T-cell (primary cell): ENCODE data around the gene OXCT1. TPM values are rescaled to one million over a fixed set of nuclear protein-coding genes. Genes with fewer than 3 reads are reported as not detected.

ENCODE experiments used
- ATAC-seq, 4 experiments: fragments of 200-7000 bp in 3 of 4; fragments of 150-1000 bp in 1 of 4; cut with Tn5 transposase; replicated peaks in 1 of 4; 1 replicate in 3 of 4; 2 replicates in 1 of 4; pipeline ENCODE4 v1.10.0; 2021; ENCODE audit warnings: moderate library complexity in 3 of 4, mild to moderate bottlenecking in 2 of 4, moderate number of reproducible peaks in 1 of 4
- CTCF ChIA-PET, 2 donors: fragments of 300-600 bp; sonication (Branson Sonifier 250); formaldehyde crosslinking; loops; one replicate each; lab custom pipeline; 2022; ENCODE audit warnings: antibody characterized with exemption in 2 of 2; lab: Charles Lee
- POLR2A ChIA-PET, 2 donors: fragments of 300-600 bp; sonication (Branson Sonifier 250); formaldehyde crosslinking; loops; one replicate each; lab custom pipeline; 2022; ENCODE audit warnings: antibody characterized with exemption in 2 of 2; lab: Charles Lee
- DNase-seq, 35 experiments: peaks; one replicate each; pipeline versions ENCODE4 v3.0.0 to v3.0.0-alpha.2; 2013 to 2023
- H3K27ac ChIP-seq: one replicate; pipeline ENCODE4 v1.5.1; 2013; ENCODE audit warnings: low read length
- H3K27me3 ChIP-seq, 2 experiments: replicated peaks in 1 of 2; 1 replicate in 1 of 2; 2 replicates in 1 of 2; pipeline versions ENCODE4 v1.6.1 to v1.7.0; 2013; ENCODE audit warnings: low read length in 1 of 2, mixed read lengths in 1 of 2; ENCODE audit not compliant: control insufficient read depth in 2 of 2, insufficient read depth in 2 of 2; ENCODE audit errors: extremely low read depth in 1 of 2
- H3K36me3 ChIP-seq, 2 donors: 1 replicate in 1 of 2; 2 replicates in 1 of 2; pipeline versions ENCODE4 v1.6.1 to v1.7.0; 2013; ENCODE audit warnings: low read length in 1 of 2; ENCODE audit not compliant: control insufficient read depth in 2 of 2, insufficient read depth in 1 of 2; ENCODE audit errors: extremely low read depth in 1 of 2
- H3K4me1 ChIP-seq, 2 experiments: 1 replicate in 1 of 2; 2 replicates in 1 of 2; pipeline versions ENCODE4 v1.6.1 to v1.7.0; 2013; ENCODE audit warnings: low read length in 2 of 2, mixed read lengths in 1 of 2; ENCODE audit not compliant: insufficient read depth in 2 of 2, control insufficient read depth in 1 of 2; ENCODE audit errors: extremely low read depth in 1 of 2
- H3K4me3 ChIP-seq, 2 donors: 1 replicate in 1 of 2; 2 replicates in 1 of 2; pipeline versions ENCODE4 v1.5.1 to v1.7.0; 2013; ENCODE audit warnings: mild to moderate bottlenecking in 2 of 2, low read length in 1 of 2, moderate library complexity in 1 of 2; ENCODE audit not compliant: control insufficient read depth in 1 of 2; ENCODE audit errors: extremely low read depth in 1 of 2
- H3K9me3 ChIP-seq: 2 replicates; pipeline ENCODE4 v1.7.0; 2013
- H3K27ac Mint-ChIP-seq, 2 donors: one replicate each; pipeline ENCODE4 v1.8.0; 2020 to 2021; ENCODE audit warnings: mild to moderate bottlenecking in 2 of 2, mixed read lengths in 2 of 2
- H3K27me3 Mint-ChIP-seq, 2 donors: one replicate each; pipeline ENCODE4 v1.8.0; 2021 to 2022; ENCODE audit warnings: mixed read lengths in 2 of 2
- H3K36me3 Mint-ChIP-seq: one replicate; pipeline ENCODE4 v1.8.0; 2021; ENCODE audit warnings: mixed read lengths
- H3K4me1 Mint-ChIP-seq, 3 donors: one replicate each; pipeline ENCODE4 v1.8.0; 2020 to 2022; ENCODE audit warnings: mixed read lengths in 3 of 3, mild to moderate bottlenecking in 1 of 3
- H3K4me3 Mint-ChIP-seq, 3 donors: one replicate each; pipeline ENCODE4 v1.8.0; 2020 to 2022; ENCODE audit warnings: mild to moderate bottlenecking in 3 of 3, mixed read lengths in 3 of 3, moderate library complexity in 3 of 3
- H3K9me3 Mint-ChIP-seq, 3 donors: one replicate each; pipeline ENCODE4 v1.8.0; 2020 to 2022; ENCODE audit warnings: mixed read lengths in 3 of 3
- WGBS: methylation state at CpG from one replicate; pipeline ENCODE4 v1.1.5; 2013; ENCODE audit warnings: missing lambda C conversion rate; ENCODE audit not compliant: insufficient coverage; 5-methylcytosine and 5-hydroxymethylcytosine counted together
- total RNA-seq, 35 experiments: library from RNA in 6 of 35; stranded (reverse) in 6 of 35; fragments of 120-200 nt in 1 of 35; gene quantifications; one replicate each; pipeline versions ENCODE4 v1.2.1 to v1.2.4 and lab custom pipeline; 2013 to 2026

The OXCT1 gene
- total RNA-seq, 5 donors from 2014 or later (not counting 1 experiment from before 2014, with no cell fraction given) = 24.7 to 26.5 (median 26.0) TPM

DNA sequence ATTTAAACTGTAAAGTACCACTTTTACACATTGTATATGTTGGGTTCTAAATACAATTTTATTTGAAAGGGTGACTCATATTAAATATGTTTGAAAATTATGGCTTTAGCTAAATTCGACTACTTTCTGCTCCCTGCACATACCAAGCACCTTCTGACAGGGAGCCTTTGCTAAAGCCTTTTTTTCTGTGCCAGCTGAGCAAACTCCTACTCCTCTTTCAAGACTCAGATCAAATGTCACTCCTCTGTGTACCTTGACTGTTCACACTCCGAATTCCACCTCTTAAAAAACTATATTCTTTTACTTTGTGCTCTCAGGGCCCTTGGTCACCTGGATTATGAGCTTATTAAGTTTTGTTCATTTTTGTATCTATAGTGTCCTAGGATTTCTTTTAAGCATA, 6.5 kb upstream of the OXCT1 start:
- Mint-ChIP-seq H3K4me1 (peaks cover 7 to 10% (median 7%) of the 10 kb centered on the region in 3 donors), H3K9me3 (no peaks in the 10 kb centered on the region), H3K27ac (no peak overlapping the region), H3K36me3 (no peaks in the 10 kb centered on the region), H3K27me3 (peaks cover 10 to 21% of the 10 kb centered on the region in 2 donors), H3K4me3 (no peak overlapping the region)
- no peak for ATAC-seq
- CTCF ChIA-PET = interaction anchor here (0.8 to 1.9 kb wide), 4 partner anchors 12 to 51 kb away, joined by 3 to 5 read pairs (median 3); partner anchors contain the start of gene RIMOC1 (in 1 of the 2)
- Histone ChIP-seq H3K4me1 (no peaks in the 10 kb centered on the region), H3K9me3 (no peaks in the 10 kb centered on the region), H3K4me3 (no peak overlapping the region), H3K27me3 (no peaks in the 10 kb centered on the region), H3K27ac (no peak overlapping the region), H3K36me3 (no peaks in the 10 kb centered on the region)
- POLR2A ChIA-PET = interaction anchor here in 1 of 2 donors (0.9 kb wide), 1 partner anchor 1106 kb away, joined by 4 read pairs; no protein-coding TSS in a partner anchor
- DNase-seq = no peak
- WGBS = no CpG with 5 or more reads among the region's 2 CpGs

DNA sequence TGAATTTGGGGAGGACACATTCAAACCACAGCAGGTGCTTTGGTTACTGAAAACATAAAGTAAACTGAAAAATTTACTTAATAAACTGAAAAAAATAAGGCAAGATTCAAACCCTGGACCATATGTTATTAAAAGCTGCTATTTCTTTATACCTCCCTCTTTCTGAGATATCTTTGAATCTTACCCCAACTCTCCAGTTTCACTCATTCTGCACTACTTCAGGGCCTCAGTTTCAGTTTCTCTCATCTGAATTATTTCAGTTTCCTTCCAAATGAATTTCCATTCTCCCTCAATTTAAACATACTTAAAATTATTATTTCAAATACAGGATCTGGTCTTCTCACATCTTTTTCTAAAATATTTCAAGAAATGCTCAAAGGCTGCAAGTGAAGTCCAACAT, 4.9 kb upstream of the OXCT1 start:
- Histone ChIP-seq H3K27me3 (no peaks in the 10 kb centered on the region), H3K9me3 (no peaks in the 10 kb centered on the region), H3K36me3 (no peaks in the 10 kb centered on the region), H3K4me3 (no peak overlapping the region), H3K27ac (no peak overlapping the region), H3K4me1 (peaks cover 6 to 9% of the 10 kb centered on the region in 2 experiments)
- ChIA-PET CTCF (no interaction called here), POLR2A (interaction anchor here in 1 of 2 donors (0.5 to 0.6 kb wide), 2 partner anchors 29 to 55 kb away, joined by 3 read pairs; partner anchors contain the start of gene RIMOC1)
- ATAC-seq (no peak), DNase-seq (no peak)
- Mint-ChIP-seq H3K4me3 (no peak overlapping the region), H3K4me1 (peaks cover 17 to 20% (median 17%) of the 10 kb centered on the region in 3 donors), H3K9me3 (no peaks in the 10 kb centered on the region), H3K27ac (peak overlapping the region in 1 of 2 donors; percentile 17), H3K36me3 (no peaks in the 10 kb centered on the region), H3K27me3 (peaks cover 7 to 13% of the 10 kb centered on the region in 2 donors)

DNA sequence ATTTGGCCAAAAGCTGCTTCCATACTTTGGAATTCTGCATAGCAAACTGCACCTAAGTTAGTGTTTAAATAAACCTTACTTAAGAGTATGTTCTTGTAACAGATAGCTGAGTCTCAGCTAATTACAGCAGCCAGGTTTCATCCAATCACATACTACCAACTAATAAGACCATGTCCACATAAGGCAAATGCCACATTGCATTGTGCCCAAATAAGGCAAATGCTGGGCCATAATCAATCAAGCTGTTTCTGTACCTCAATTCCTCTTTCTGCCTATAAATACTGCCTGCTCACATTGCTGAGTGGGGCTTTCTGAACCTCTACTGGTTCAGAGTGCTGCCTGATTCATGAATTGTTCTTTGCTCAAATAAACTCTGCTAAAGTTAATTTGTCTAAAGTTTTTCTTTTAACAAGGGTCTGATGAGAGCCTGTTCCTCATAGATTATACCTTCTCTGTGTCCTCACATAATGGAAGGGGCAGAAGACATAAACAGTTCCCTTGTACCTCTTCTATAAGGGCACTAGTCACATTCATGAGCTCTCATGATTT, 4.4 kb upstream of the OXCT1 start:
- Histone ChIP-seq H3K36me3 (no peaks in the 10 kb centered on the region), H3K4me1 (peaks cover 6 to 12% of the 10 kb centered on the region in 2 experiments), H3K4me3 (no peak overlapping the region), H3K27me3 (no peaks in the 10 kb centered on the region), H3K27ac (no peak overlapping the region), H3K9me3 (no peaks in the 10 kb centered on the region)
- Mint-ChIP-seq H3K36me3 (no peaks in the 10 kb centered on the region), H3K27me3 (peaks cover 3 to 8% of the 10 kb centered on the region in 2 donors), H3K4me1 (peaks cover 17 to 20% (median 17%) of the 10 kb centered on the region in 3 donors), H3K4me3 (no peak overlapping the region), H3K27ac (no peak overlapping the region), H3K9me3 (no peaks in the 10 kb centered on the region)
- ATAC-seq (no peak), DNase-seq (no peak)
- CTCF ChIA-PET = interaction anchor here in 1 of 2 donors (0.5 kb wide), 1 partner anchor 30 kb away, joined by 4 read pairs; no protein-coding TSS in a partner anchor
- POLR2A ChIA-PET = interaction anchor here in 1 of 2 donors (0.5 to 0.6 kb wide), 2 partner anchors 29 to 55 kb away, joined by 3 read pairs; partner anchors contain the start of gene RIMOC1

DNA sequence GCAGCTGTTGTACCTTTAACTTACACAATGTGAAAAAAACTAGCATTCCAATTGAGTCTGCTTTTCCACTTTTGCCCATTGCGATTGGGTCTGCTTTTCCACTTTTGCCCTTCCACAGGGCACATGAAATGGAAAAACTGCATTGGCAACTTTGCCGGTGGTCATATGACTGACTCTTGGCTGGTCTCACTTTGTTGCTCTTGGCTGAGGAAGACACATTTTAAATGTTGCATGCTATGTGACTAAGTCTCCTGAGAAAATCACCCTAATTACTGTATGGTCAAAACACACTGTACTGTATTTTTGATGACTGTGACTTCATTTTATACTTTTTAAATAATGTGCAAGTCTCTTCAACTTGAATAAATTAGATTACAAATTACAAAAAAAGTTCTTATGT, 1.6 kb upstream of the OXCT1 start:
- DNase-seq = no peak

DNA sequence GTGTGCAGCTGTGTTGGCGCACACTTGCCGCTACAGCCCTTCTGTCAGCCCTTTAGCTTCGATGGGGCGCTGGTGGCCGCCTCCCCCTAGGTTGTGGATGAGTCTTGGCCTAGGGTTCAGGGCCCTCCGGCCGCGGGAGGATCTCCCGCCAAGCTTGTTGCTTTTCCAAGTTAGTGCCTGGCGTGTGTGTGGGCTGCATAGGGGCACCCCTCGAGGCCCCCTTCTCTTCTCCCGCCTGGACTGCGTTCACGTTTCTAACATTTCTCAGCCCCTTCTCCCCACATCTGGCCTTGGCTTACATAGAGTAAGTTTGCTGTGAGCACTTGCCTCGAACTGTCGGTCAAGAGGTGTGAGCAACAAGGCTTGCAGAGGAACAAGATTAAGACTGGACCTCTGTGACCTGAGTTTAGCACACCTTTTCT, 413 bp upstream of the OXCT1 start:
- 9% methylated on average over 10 of the region's 16 CpGs for WGBS
- H3K4me1 ChIP-seq = peaks cover 11 to 21% of the 10 kb centered on the region in 2 experiments
- peak overlapping the region; percentile 92 for H3K27ac ChIP-seq
- no peaks in the 10 kb centered on the region for H3K9me3 ChIP-seq
- peak overlapping the region; percentile 88 to 91 (median 91) for H3K4me3 Mint-ChIP-seq
- no peaks in the 10 kb centered on the region for H3K36me3 ChIP-seq
- ChIA-PET CTCF (interaction anchor here (1.0 to 1.8 kb wide), 4 partner anchors 22 to 55 kb away, joined by 3 to 11 read pairs (median 6); partner anchors contain the start of genes FBXO4 (in 1 of the 2) and RIMOC1 (in 1 of the 2)), POLR2A (interaction anchor here (0.6 to 1.0 kb wide), 5 partner anchors 13 to 58 kb away, joined by 3 to 4 read pairs (median 3); partner anchors contain the start of gene FBXO4 (in 1 of the 2))
- DNase-seq (no peak), ATAC-seq (peak in 1 of 4 experiments; percentile 27)
- no peaks in the 10 kb centered on the region for H3K36me3 Mint-ChIP-seq
- H3K27me3 Mint-ChIP-seq = no peaks in the 10 kb centered on the region
- no peaks in the 10 kb centered on the region for H3K27me3 ChIP-seq
- H3K9me3 Mint-ChIP-seq = no peaks in the 10 kb centered on the region
- peak overlapping the region; percentile 71 to 93 for H3K4me3 ChIP-seq
- peaks cover 49 to 56% (median 52%) of the 10 kb centered on the region in 3 donors for H3K4me1 Mint-ChIP-seq
- peak overlapping the region; percentile 93 to 95 for H3K27ac Mint-ChIP-seq

More for the DNA sequence above, 1.6 kb upstream of the OXCT1 start:
- peaks cover 11 to 21% of the 10 kb centered on the region in 2 experiments for H3K4me1 ChIP-seq
- ChIA-PET CTCF (interaction anchor here (1.1 to 1.8 kb wide), 2 partner anchors 21 to 32 kb away, joined by 3 to 11 read pairs; partner anchors contain the start of gene RIMOC1 (in 1 of the 2)), POLR2A (interaction anchor here (0.6 to 1.0 kb wide), 4 partner anchors 32 to 1737 kb away, joined by 3 to 5 read pairs (median 3); partner anchors contain the start of gene RIMOC1 (in 1 of the 2))
- ATAC-seq = no peak
- no peaks in the 10 kb centered on the region for H3K9me3 Mint-ChIP-seq
- no peaks in the 10 kb centered on the region for H3K27me3 ChIP-seq
- peak overlapping the region; percentile 11 to 93 for H3K27ac Mint-ChIP-seq
- H3K27me3 Mint-ChIP-seq = no peaks in the 10 kb centered on the region
- H3K4me1 Mint-ChIP-seq = peaks cover 39 to 43% (median 42%) of the 10 kb centered on the region in 3 donors
- H3K4me3 ChIP-seq = no peak overlapping the region
- H3K36me3 Mint-ChIP-seq = no peaks in the 10 kb centered on the region
- no peaks in the 10 kb centered on the region for H3K9me3 ChIP-seq
- peak overlapping the region; percentile 92 for H3K27ac ChIP-seq
- 90% methylated on average over 2 of the region's 2 CpGs for whole genome bisulfite sequencing
- no peak overlapping the region for H3K4me3 Mint-ChIP-seq
- no peaks in the 10 kb centered on the region for H3K36me3 ChIP-seq

DNA sequence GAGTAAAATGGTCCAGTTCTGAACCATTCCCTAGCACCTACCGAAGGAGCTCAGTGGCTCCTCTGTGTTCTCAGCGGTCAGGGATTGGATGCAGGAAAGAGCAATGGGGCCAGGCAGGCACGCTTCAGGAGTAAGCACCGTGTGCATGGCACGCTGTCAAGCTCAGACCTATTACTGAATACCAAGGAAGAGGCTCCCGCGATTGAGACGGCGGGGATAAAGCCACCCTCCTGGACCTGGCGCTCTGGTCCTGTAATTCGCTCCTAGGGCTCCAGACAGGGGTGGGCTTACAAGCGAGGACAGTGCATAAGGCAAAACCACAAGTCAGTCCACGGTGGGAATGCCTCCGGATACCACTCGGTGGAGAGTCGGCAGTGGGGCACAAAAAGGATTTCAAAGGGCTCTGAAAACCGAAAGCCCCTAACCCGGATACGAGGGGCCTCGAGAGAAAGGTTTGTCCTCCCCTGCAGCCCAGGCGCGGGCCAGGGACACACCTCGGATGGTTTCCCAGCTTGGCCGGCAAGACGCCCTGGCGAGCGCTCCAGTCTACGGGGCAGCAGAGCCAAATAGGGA, 988 bp downstream of the OXCT1 start:
- DNase-seq = peak in 5 of 35 experiments; percentile 1 to 24 (median 8)
- no peaks in the 10 kb centered on the region for H3K9me3 Mint-ChIP-seq
- H3K36me3 Mint-ChIP-seq = no peaks in the 10 kb centered on the region
- peak overlapping the region; percentile 88 to 91 (median 91) for H3K4me3 Mint-ChIP-seq
- no peaks in the 10 kb centered on the region for H3K27me3 Mint-ChIP-seq
- ChIA-PET POLR2A (interaction anchor here (0.6 to 2.0 kb wide), 9 partner anchors 13 to 56 kb away, joined by 3 to 8 read pairs (median 3); partner anchors contain the start of genes RIMOC1 (in 2 of the 2) and FBXO4 (in 1 of the 2)), CTCF (interaction anchor here (0.6 to 1.5 kb wide), 3 partner anchors 13 to 1267 kb away, joined by 3 to 5 read pairs (median 3); no protein-coding TSS in a partner anchor)
- H3K27me3 ChIP-seq = no peaks in the 10 kb centered on the region
- no peaks in the 10 kb centered on the region for H3K36me3 ChIP-seq
- WGBS = 27% methylated on average over 24 of the region's 28 CpGs
- H3K27ac Mint-ChIP-seq = peak overlapping the region; percentile 93 to 95
- peaks cover 11 to 21% of the 10 kb centered on the region in 2 experiments for H3K4me1 ChIP-seq
- no peak for ATAC-seq
- peak overlapping the region; percentile 71 to 93 for H3K4me3 ChIP-seq
- H3K27ac ChIP-seq = peak overlapping the region; percentile 92
- H3K4me1 Mint-ChIP-seq = peaks cover 56 to 62% (median 57%) of the 10 kb centered on the region in 3 donors
- no peaks in the 10 kb centered on the region for H3K9me3 ChIP-seq
